Measurements from ENCODE around the gene BORCS5. TPM values are rescaled to one million over a fixed set of nuclear protein-coding genes. Genes with fewer than 3 reads are reported as not detected.

The BORCS5 gene
- total and polyA plus RNA-seq, 7 experiments from 2014 or later: 8.4 to 28.2 (median 18.6) TPM

DNA sequence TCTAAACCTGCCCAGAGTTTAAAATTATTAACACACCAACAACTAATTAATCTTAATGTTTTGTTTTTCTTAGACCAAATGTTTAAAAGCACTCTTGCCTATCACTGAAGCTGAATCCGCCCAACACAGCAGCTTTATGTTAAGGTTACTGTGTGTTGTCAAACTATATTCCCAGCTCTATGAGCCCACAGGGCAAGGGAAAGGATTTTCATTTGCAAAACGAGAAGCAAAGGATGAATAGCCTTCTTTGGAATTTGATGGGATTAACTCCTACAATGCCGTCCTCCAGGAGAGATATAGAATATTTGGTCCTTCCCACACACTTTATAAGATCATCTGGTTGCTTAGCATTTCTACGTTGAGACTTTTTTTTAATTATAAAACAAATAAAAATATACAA, 162.0 kb downstream of the BORCS5 start:
- POLR2A ChIA-PET: interaction anchor here (0.6 to 1.3 kb wide), 2 partner anchors 9 to 113 kb away, joined by 3 read pairs; no protein-coding TSS in a partner anchor
- Mint-ChIP-seq H3K36me3 (peaks cover 23 to 54% (median 48%) of the 10 kb centered on the region in 5 donors), H3K4me1 (peaks cover 7 to 46% (median 22%) of the 10 kb centered on the region in 7 donors), H3K27ac (no peak overlapping the region), H3K27me3 (no peaks in the 10 kb centered on the region), H3K4me3 (no peak overlapping the region), H3K9me3 (peaks cover 0 to 3% (median 0%) of the 10 kb centered on the region in 11 donors)
- DNase-seq: no peak
- H3K36me3 ChIP-seq (ENCODE audit: control insufficient read depth in 2 of 3, insufficient read depth in 3 of 3, low read length in 3 of 3): peaks cover 0 to 14% (median 0%) of the 10 kb centered on the region in 3 experiments
- H3K9me3 ChIP-seq (ENCODE audit: control insufficient read depth in 2 of 3, low read length in 3 of 3): no peaks in the 10 kb centered on the region
- H3K27ac ChIP-seq (ENCODE audit: low read depth, low read length): no peak overlapping the region
- no peak for ATAC-seq
- no peak overlapping the region for H3K4me3 ChIP-seq (ENCODE audit: low read length)
- no peaks in the 10 kb centered on the region for H3K27me3 ChIP-seq (ENCODE audit: control insufficient read depth in 2 of 2, insufficient read depth in 2 of 2, low read length in 2 of 2)
- intact Hi-C loops (cut with micrococcal nuclease): no loop called here
- H3K4me1 ChIP-seq (ENCODE audit: control insufficient read depth in 2 of 2, insufficient read depth in 2 of 2, low read length in 2 of 2): no peaks in the 10 kb centered on the region
- CTCF ChIA-PET: no interaction called here

Other genes starting within 250 kb of the BORCS5 start
- gene LRP6, start 90.0 kb upstream of the BORCS5 start, total RNA-seq: 10 to 100 TPM in 1 of 5 experiments, 1 to 10 TPM in 4; 1.6 to 12.6 (median 7.4) TPM
- 1 to 10 TPM; 4.2 to 5.2 TPM for gene LRP6, start 90.0 kb upstream of the BORCS5 start, polyA plus RNA-seq
- 1 to 10 TPM in 1 of 5 experiments, under 1 TPM in 4; 0.60 to 1.3 (median 0.94) TPM for gene MANSC1, start 6.8 kb upstream of the BORCS5 start, total RNA-seq
- gene MANSC1, start 6.8 kb upstream of the BORCS5 start, polyA plus RNA-seq: 1 to 10 TPM; 4.2 TPM
- gene DUSP16, start 205.8 kb downstream of the BORCS5 start, total RNA-seq: 10 to 100 TPM; 26.8 to 42.8 (median 38.9) TPM
- 1 to 10 TPM; 4.4 to 5.0 TPM for gene DUSP16, start 205.8 kb downstream of the BORCS5 start, polyA plus RNA-seq

All from naive thymus-derived CD4-positive, alpha-beta T cell (primary cell).